Measurements from ENCODE around the gene FOXO3. TPM values are rescaled to one million over a fixed set of nuclear protein-coding genes. Genes with fewer than 3 reads are reported as not detected.

Gene FOXO3
- total RNA-seq, 1 experiment from 2014 or later, result 22.1 TPM

DNA sequence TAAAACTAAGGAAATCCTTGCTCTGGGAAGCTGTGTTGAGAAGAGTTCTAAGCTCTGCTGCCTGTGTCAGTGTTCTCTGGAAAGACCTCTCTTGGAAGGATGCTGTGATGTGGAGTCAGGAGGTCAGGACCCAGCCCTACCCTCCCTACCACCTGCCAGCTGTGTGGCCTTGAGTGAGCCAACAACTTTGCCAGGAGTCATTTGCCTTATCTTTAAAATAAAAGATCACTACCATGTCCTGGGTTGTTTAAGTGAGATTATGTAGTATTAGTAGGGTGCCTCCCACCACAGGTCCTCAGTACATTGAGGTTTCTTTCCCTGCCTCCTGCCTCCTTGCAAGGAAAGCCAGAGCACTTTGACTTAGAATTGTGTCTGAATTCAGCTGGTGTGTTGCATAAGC, 64.9 kb downstream of the FOXO3 start:
- Histone ChIP-seq H3K14ac (ENCODE audit: insufficient read depth, low read length) (no peak overlapping the region), H3K27me3 (ENCODE audit: insufficient read depth, low read length) (no peaks in the 10 kb centered on the region), H3K4me1 (ENCODE audit: insufficient read depth, low read length) (peaks cover 8% of the 10 kb centered on the region; the same call in 1 of the 2 replicates), H3K79me2 (ENCODE audit: insufficient read depth, low read length) (no peaks in the 10 kb centered on the region), H3T11ph (ENCODE audit: low read length) (no peak overlapping the region), H2BK12ac (ENCODE audit: insufficient read length, low read depth, low read length) (no peak overlapping the region), H3K4me2 (ENCODE audit: insufficient read depth, insufficient read length, low read length) (no peak overlapping the region), H3K9ac (ENCODE audit: extremely low read depth, insufficient read length, low read length) (no peak overlapping the region), H3K18ac (ENCODE audit: insufficient read length, low read depth, low read length) (no peak overlapping the region), H4K5ac (ENCODE audit: insufficient read length, low read depth, low read length) (no peak overlapping the region), H4K91ac (ENCODE audit: insufficient read length, low read depth, low read length) (no peak overlapping the region), H3K23me2 (ENCODE audit: insufficient read length, low read depth, low read length, poor library complexity, severe bottlenecking) (no peaks in the 10 kb centered on the region), H4K20me1 (ENCODE audit: control insufficient read depth, insufficient read depth, insufficient read length) (no peaks in the 10 kb centered on the region), H3K27ac (ENCODE audit: insufficient read length, low read depth, low read length) (no peak overlapping the region), H3K4ac (ENCODE audit: low read depth, low read length) (no peak overlapping the region), H3K79me1 (ENCODE audit: insufficient read depth, low read depth, low read length, poor library complexity, severe bottlenecking) (no peaks in the 10 kb centered on the region), H4K8ac (replicated peaks; ENCODE audit: insufficient read length, low read depth, low read length) (no peak overlapping the region), H3K9me3 (ENCODE audit: control insufficient read depth, low read depth, low read length) (no peaks in the 10 kb centered on the region), H2AFZ (ENCODE audit: low read length) (no peak overlapping the region), H2BK120ac (ENCODE audit: low read depth, low read length, poor library complexity, severe bottlenecking) (no peak overlapping the region), H2BK5ac (ENCODE audit: insufficient read length, low read length) (no peak overlapping the region), H2BK15ac (ENCODE audit: low read depth, low read length) (no peak overlapping the region), H2AK5ac (ENCODE audit: insufficient read length, low read length) (no peak overlapping the region), H2BK20ac (ENCODE audit: low read depth, low read length, poor library complexity, severe bottlenecking) (no peak overlapping the region), H3K56ac (ENCODE audit: insufficient read length, low read depth, low read length) (no peak overlapping the region), H3K23ac (ENCODE audit: insufficient read length, low read depth, low read length) (no peak overlapping the region)
- Mint-ChIP-seq H3K27ac (no peak overlapping the region; a peak in 1 of 7 replicates), H3K4me1 (peaks cover 51 to 52% of the 10 kb centered on the region in 2 experiments), H3K36me3 (ENCODE audit: insufficient read depth in 1 of 3, low read depth in 3 of 3) (no peaks in the 10 kb centered on the region), H3K4me3 (no peak overlapping the region), H3K27me3 (ENCODE audit: low read depth) (no peaks in the 10 kb centered on the region), H3K9me3 (no peaks in the 10 kb centered on the region)
- TF ChIP-seq, protein P1, sequence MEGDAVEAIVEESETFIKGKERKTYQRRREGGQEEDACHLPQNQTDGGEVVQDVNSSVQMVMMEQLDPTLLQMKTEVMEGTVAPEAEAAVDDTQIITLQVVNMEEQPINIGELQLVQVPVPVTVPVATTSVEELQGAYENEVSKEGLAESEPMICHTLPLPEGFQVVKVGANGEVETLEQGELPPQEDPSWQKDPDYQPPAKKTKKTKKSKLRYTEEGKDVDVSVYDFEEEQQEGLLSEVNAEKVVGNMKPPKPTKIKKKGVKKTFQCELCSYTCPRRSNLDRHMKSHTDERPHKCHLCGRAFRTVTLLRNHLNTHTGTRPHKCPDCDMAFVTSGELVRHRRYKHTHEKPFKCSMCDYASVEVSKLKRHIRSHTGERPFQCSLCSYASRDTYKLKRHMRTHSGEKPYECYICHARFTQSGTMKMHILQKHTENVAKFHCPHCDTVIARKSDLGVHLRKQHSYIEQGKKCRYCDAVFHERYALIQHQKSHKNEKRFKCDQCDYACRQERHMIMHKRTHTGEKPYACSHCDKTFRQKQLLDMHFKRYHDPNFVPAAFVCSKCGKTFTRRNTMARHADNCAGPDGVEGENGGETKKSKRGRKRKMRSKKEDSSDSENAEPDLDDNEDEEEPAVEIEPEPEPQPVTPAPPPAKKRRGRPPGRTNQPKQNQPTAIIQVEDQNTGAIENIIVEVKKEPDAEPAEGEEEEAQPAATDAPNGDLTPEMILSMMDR (conservative IDR thresholded peaks at IDR 0.05), result no peak
- DNase-seq, result no peak
